GM12878 (cell line): ENCODE data around the gene SMG9.

ENCODE experiments used
- BRCA1 ChIP-seq: IDR thresholded peaks from 2 replicates; pipeline ENCODE4 v1.6.1; 2011; ENCODE audit warnings: low read depth, low read length, improper control_type of control experiment
- E4F1 ChIP-seq: fragments of 450-650 bp; IDR thresholded peaks from 2 replicates; pipeline ENCODE4 v1.6.1; 2018; ENCODE audit warnings: borderline replicate concordance, mild to moderate bottlenecking; ENCODE audit not compliant: partially characterized antibody
- JUND ChIP-seq: IDR thresholded peaks from 2 replicates; pipeline ENCODE4 v1.6.1; 2012; ENCODE audit warnings: low read depth, mild to moderate bottlenecking, low read length, improper control_type of control experiment, moderate library complexity
- MXI1 ChIP-seq: fragments of 150-350 bp; IDR thresholded peaks from 2 replicates; pipeline ENCODE4 v1.6.1; 2011; ENCODE audit warnings: low read depth, mild to moderate bottlenecking, inconsistent platforms, low read length, improper control_type of control experiment
- NFYB ChIP-seq: IDR thresholded peaks from 2 replicates; pipeline ENCODE4 v1.6.1; 2011; ENCODE audit warnings: low read depth, mild to moderate bottlenecking, low read length, improper control_type of control experiment, moderate library complexity; ENCODE audit not compliant: insufficient read depth
- POLR2A ChIP-seq: IDR thresholded peaks from 2 replicates; pipeline ENCODE4 v1.6.1; 2011; ENCODE audit warnings: low read depth, mild to moderate bottlenecking, low read length
- POLR2AphosphoS5 ChIP-seq: IDR thresholded peaks from 2 replicates; pipeline ENCODE4 v1.6.1; 2011; ENCODE audit warnings: mild to moderate bottlenecking, low read length, inconsistent platforms
- SMC3 ChIP-seq: IDR thresholded peaks from 2 replicates; pipeline ENCODE4 v1.6.1; 2011; ENCODE audit warnings: low read length, improper control_type of control experiment, borderline replicate concordance
- SRF ChIP-seq, 2 experiments: IDR thresholded peaks; 2 replicates each; pipeline ENCODE4 v1.6.1; 2011; ENCODE audit warnings: low read depth in 2 of 2, low read length in 2 of 2, mild to moderate bottlenecking in 1 of 2, moderate library complexity in 1 of 2
- TCF3 ChIP-seq: IDR thresholded peaks from 2 replicates; pipeline ENCODE4 v1.6.1; 2012; ENCODE audit warnings: low read depth, mild to moderate bottlenecking, low read length, borderline replicate concordance; ENCODE audit not compliant: insufficient read depth
- ZZZ3 ChIP-seq: IDR thresholded peaks from 2 replicates; pipeline ENCODE4 v1.6.1; 2011; ENCODE audit warnings: low read depth; ENCODE audit not compliant: control insufficient read depth, insufficient read length
- TF ChIP-seq, protein P1 (sequence below), 3 experiments: IDR thresholded peaks in 2 of 3; conservative IDR thresholded peaks in 1 of 3; 2 replicates each; pipeline ENCODE4 v1.5.1; 2011; ENCODE audit warnings: low read depth in 3 of 3, low read length in 3 of 3, mild to moderate bottlenecking in 3 of 3, control low read depth in 2 of 3, moderate library complexity in 2 of 3, inconsistent platforms in 1 of 3, mixed read lengths in 1 of 3; ENCODE audit not compliant: control insufficient read depth in 2 of 3, insufficient read depth in 1 of 3; ENCODE audit errors: extremely low read depth in 1 of 3
- TF ChIP-seq, protein P2 (sequence below): IDR thresholded peaks from 2 replicates; pipeline ENCODE4 v1.6.1; 2012; ENCODE audit warnings: improper control_type of control experiment, low read depth, low read length; ENCODE audit not compliant: insufficient replicate concordance

DNA sequence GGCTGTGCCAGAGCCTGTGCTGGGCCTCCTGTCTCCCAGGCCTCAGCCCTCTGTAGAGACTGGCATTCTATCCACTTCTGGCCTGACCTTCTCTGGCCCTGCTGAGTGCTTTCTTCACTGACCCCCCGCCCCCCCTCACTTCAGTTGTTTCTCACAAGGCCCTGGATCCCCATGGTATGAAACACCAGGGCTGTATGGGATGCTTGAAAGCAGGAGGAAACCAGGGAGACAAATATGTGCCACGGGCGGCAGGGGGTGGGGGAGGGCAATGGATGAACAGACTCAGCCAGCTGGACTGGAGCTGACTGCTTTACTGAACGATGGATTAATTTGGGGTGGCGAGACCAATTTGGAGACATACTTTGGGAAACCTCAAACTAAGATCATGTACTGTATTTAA lies 24.8 kb downstream of the SMG9 start:
- no peak for TF ChIP-seq SMC3
- TF ChIP-seq TCF3: no peak
- TF ChIP-seq, protein P1, sequence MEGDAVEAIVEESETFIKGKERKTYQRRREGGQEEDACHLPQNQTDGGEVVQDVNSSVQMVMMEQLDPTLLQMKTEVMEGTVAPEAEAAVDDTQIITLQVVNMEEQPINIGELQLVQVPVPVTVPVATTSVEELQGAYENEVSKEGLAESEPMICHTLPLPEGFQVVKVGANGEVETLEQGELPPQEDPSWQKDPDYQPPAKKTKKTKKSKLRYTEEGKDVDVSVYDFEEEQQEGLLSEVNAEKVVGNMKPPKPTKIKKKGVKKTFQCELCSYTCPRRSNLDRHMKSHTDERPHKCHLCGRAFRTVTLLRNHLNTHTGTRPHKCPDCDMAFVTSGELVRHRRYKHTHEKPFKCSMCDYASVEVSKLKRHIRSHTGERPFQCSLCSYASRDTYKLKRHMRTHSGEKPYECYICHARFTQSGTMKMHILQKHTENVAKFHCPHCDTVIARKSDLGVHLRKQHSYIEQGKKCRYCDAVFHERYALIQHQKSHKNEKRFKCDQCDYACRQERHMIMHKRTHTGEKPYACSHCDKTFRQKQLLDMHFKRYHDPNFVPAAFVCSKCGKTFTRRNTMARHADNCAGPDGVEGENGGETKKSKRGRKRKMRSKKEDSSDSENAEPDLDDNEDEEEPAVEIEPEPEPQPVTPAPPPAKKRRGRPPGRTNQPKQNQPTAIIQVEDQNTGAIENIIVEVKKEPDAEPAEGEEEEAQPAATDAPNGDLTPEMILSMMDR (IDR thresholded peaks at IDR 0.05 in 2 of 3, conservative IDR thresholded peaks at IDR 0.05 in 1 of 3; ENCODE audit: control insufficient read depth in 2 of 3, extremely low read depth in 1 of 3, insufficient read depth in 1 of 3, low read depth in 3 of 3, low read length in 3 of 3): no peak
- TF ChIP-seq POLR2AphosphoS5: no peak
- TF ChIP-seq, protein P2, sequence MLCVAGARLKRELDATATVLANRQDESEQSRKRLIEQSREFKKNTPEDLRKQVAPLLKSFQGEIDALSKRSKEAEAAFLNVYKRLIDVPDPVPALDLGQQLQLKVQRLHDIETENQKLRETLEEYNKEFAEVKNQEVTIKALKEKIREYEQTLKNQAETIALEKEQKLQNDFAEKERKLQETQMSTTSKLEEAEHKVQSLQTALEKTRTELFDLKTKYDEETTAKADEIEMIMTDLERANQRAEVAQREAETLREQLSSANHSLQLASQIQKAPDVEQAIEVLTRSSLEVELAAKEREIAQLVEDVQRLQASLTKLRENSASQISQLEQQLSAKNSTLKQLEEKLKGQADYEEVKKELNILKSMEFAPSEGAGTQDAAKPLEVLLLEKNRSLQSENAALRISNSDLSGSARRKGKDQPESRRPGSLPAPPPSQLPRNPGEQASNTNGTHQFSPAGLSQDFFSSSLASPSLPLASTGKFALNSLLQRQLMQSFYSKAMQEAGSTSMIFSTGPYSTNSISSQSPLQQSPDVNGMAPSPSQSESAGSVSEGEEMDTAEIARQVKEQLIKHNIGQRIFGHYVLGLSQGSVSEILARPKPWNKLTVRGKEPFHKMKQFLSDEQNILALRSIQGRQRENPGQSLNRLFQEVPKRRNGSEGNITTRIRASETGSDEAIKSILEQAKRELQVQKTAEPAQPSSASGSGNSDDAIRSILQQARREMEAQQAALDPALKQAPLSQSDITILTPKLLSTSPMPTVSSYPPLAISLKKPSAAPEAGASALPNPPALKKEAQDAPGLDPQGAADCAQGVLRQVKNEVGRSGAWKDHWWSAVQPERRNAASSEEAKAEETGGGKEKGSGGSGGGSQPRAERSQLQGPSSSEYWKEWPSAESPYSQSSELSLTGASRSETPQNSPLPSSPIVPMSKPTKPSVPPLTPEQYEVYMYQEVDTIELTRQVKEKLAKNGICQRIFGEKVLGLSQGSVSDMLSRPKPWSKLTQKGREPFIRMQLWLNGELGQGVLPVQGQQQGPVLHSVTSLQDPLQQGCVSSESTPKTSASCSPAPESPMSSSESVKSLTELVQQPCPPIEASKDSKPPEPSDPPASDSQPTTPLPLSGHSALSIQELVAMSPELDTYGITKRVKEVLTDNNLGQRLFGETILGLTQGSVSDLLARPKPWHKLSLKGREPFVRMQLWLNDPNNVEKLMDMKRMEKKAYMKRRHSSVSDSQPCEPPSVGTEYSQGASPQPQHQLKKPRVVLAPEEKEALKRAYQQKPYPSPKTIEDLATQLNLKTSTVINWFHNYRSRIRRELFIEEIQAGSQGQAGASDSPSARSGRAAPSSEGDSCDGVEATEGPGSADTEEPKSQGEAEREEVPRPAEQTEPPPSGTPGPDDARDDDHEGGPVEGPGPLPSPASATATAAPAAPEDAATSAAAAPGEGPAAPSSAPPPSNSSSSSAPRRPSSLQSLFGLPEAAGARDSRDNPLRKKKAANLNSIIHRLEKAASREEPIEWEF: no peak
- TF ChIP-seq MXI1: no peak
- no peak for TF ChIP-seq NFYB
- TF ChIP-seq E4F1: no peak
- TF ChIP-seq JUND: no peak
- TF ChIP-seq SRF (IDR thresholded peaks at IDR 0.05; ENCODE audit: low read depth in 2 of 2, low read length in 2 of 2): no peak
- TF ChIP-seq BRCA1: no peak
- no peak for TF ChIP-seq POLR2A
- TF ChIP-seq ZZZ3: no peak
